Stimulated activated CD8-positive, alpha-beta memory T cell treated with anti-CD3 and anti-CD28 coated beads, Interleukin-15, amount 100 ng/mL, for 24 hours (primary cell): Measurements from ENCODE around the gene OSTF1.
A peak's percentile ranks its signal among the peaks of the same experiment; 100 is the strongest.

Experiments used
- DNase-seq: peaks from one replicate; pipeline ENCODE4 v3.0.0-alpha.2; 2020; ENCODE audit warnings: low read depth

The OSTF1 gene

DNA sequence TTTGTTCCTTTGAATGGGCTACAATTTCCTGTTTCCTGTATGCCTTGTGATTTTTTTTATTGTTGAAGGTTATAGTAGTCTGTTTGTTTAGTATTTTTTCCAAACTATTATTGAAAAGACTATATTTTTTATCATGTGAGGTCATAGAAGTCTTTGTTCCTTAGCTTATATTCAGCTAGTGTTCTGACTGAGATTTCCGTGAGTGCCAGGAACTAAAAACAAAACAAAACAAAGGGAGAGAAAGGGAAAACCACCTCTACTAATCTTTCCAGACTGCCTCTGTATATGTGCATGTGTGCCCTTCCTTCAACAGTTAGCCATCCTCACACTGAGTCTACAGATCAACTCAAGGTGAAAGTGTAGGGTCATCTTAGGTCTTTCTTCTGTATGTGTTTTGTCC is 79.0 kb downstream of the OSTF1 start:
- DNase-seq = no peak

DNA sequence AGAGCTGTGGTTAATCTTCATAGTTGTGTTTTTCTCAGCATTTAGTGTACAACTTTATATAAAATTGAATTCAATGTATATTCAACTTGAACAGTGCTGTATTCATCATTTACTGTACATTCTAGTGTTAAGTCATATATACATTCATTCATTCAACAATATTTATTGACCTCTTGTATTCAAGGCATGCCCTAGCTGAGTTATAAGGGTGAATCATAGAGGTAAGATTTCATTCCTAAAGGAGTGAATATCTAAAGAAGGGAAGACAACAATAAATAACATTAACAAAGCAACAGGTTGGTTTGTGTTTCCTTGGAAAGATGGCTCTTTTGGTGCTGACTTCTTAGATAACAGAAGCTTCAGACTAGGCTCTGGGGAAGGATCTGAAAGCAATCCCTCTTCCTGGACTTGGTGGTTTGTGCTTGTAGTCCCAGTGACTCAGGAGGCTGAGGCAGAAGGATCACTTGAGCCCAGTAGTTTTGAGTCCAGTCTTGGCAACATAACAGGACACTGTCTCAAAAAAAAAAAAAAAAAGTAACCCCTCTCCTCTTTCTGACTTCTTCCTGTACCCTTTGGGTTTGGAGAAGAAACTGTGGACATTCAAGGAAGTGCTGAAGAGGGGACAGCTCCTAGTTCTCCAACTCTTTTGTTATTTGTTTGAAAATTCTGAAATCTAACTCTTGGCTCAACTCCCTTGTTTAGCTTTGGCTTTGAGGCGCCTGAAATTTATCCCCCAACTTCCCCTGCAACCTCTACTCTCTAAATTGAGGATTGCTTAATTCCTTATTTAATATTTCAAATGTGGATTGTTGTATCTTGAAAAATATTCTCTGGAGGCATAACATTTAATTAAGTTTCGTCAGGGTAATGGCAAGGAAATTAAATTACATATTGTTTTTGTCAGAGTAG is 80.2 kb downstream of the OSTF1 start:
- no peak for DNase-seq

DNA sequence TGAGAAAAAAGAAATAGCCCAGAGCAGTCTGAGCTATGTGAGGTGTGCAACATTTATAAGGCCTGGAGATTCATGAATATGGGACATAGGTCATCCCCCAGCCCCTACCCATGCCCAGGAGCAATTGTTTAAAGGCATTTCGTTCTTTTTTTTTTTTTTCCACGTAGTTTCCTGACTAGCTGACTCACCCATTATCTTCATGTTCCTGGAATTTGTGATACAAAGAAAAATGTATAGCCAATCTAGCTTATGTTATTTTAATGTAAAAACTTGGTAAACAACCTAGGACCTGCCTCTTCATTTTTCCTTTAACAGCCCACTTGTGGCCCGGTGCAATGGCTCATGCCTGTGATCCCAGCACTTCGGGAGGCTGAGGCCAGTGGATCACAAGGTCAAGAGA is 81.3 kb downstream of the OSTF1 start:
- DNase-seq = no peak

DNA sequence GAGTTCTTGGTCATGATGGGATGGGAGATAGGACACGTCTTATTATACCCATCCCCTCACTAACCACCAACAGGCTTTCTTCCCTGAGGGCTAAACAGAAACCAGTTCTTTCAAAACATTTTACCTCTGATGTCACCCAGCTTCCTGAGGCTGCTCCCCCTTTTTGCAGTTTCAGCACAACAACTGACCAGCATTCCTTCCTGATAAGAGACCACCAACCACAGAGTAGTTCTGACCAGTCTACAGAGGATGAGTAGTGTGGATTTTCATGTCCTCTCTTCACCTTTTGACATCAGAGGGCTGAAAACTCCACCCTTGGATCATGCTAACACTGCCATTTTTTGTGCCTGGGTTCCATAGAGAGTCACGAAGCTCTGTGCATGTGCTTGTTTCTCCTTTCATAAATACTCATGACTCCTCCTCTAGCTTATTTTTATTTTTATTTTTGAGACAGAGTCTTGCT is 82.6 kb downstream of the OSTF1 start:
- no peak for DNase-seq

DNA sequence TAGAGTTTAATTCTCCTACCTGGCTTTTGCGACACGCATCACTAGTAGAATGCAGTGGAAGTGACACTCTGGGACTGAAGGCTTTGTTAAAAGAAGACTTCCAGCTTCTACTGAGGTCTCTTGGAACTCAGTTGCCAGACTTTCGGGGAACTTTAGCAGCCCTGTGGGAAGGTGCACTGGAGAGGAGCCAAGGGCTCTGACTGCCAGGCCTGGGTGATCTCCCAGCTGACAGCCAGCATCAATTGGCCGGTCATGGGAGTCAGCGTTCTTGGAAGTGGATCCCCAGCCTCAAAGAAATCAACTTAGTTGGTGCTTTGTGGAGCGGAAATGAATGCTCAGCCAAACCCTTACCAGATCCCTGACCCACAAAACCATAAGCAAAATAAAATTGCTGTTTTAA is 87.1 kb downstream of the OSTF1 start:
- no peak for DNase-seq

DNA sequence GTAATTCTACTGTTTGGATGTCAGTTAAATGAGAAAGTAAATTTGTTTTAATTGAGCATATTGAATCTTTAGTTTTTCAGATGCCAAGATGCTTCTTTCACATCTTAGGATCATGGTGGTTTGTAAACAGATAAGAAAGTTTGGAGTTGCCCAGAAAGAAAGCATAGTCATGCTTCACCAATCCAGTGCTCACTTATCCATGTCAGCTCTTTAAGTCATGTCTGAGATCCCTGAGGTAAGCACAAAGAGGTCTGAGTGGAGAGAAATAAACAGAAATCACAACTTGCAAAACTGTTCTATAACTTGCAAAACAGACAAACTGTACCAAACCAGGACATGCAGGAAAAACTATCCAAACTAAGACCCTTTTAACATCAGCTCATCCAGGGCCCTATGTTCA is 87.7 kb downstream of the OSTF1 start:
- DNase-seq = no peak

DNA sequence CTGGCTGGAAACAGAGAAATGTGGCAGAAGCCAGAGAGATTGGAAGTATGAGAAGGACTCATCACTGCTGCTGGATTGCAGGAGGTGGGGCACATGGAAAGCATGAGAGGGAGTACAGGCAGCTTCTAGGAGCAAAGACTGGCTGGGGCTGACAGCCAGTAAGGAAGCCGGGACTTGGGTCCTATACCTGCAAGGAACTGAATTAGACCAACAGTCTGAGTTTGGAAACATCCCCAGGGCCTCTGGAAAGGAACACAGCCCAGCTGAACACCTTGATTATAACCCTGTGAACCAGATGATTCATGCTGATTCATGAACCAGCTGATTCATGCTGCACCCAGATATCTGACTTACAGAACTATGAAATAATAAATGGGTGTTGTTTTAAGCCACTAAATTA is 93.4 kb downstream of the OSTF1 start:
- no peak for DNase-seq

DNA sequence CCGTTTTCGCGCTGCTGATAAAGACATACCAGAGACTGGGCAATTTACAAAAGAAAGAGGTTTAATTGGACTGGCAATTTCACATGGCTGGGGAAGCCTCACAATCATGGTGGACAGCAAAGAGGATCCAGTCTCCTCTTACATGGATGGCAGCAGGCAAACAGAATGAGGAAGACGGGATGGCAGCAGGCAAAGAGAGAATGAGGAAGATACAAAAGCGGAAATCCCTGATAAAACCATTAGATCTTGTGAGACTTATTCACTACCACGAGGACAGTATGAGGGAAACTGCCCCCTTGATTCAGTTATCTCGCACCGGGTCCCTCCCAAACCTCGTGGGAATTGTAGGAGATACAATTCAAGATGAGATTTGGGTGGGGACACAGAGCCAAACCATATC is 95.0 kb downstream of the OSTF1 start:
- DNase-seq = no peak

DNA sequence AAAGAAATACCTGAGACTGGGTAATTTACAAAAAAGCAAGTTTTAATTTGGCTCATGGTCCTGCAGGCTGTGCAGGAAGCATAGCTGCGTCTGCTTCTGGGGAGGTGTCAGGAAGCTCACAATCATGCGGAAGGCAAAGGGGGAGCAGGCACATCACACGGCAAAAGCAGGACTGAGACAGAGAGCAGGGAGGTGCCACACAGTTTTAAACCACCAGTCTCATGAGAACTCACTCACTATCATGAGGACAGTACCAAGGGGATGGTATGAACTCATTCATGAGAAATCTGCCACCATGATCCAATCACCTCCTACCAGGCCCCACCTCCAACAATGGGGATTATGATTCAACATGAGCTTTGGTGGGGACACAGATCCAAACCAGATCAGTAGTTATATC is 96.2 kb downstream of the OSTF1 start:
- DNase-seq = no peak

DNA sequence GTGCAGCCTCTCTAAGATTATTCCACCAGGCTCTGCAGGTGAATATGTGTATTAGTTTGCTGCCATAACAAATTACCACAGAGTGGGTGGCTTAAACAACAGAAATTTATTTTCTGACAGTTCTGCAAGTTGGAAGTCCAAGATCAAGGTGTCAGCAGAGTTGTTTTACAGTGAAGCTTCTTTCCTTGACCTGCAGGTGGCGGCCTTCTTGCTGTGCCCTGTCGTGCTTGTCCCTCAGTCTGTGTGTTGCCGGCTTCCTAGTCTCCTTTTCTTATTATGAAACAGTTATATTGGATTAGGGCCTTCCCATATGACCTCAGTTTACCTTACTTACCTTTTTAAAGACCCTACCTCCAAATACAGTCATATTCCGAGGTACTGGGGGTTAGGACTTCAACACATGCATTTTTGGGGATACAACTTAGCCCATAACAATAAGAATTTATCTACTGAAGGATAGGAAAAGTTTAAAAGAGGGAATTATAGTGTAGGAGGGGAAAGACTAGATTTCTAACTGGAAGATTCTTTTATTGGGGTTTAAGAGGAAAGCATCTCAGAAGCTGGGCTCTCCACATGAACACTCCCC is 97.4 kb downstream of the OSTF1 start:
- DNase-seq = peak; percentile 5

DNA sequence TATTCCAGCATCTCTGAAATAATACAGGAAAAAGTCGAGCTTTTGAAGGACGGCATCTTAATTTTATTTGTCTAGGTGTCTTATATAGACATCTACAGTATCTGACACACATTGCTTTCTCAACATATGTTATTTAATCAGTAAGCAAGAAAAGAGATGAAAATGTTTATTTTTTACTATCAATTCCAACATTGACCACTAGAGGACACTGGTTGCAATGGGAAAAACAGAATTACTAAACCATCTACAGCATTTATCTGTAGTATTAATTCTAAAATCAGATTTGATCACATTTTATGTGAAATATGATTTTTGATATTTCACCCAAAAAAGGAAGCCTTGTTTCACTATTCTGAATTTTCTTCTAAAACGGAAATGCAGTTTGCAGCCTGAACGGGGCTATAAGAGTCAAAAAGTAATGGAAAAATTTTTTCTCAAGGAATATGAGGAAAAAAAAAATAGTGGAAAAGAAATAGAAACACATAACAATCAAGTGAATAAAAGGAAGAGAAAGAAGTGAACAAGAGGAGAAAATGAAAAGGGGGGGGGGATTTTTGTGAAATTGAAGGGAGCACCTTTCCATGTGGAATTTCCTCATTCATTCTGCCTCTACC is 98.6 kb downstream of the OSTF1 start:
- no peak for DNase-seq

DNA sequence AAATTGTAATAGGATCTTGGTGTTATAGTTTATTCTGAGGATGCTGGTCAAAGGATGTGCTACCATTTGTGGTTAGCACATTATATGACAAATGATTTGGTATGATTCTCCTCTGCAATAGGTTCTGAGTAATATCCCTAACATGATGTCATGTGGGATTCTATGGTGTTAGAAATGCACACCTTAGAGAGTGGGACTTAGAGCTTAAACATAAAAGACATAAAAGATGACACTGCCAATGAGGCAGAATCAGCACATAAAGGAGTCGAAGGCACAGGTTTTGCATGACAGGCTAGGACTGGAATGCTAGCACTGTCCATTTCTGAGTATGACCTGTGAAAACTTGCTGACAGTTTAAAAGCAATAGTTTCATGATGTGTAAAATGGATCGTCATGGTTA is 100.4 kb downstream of the OSTF1 start:
- no peak for DNase-seq

DNA sequence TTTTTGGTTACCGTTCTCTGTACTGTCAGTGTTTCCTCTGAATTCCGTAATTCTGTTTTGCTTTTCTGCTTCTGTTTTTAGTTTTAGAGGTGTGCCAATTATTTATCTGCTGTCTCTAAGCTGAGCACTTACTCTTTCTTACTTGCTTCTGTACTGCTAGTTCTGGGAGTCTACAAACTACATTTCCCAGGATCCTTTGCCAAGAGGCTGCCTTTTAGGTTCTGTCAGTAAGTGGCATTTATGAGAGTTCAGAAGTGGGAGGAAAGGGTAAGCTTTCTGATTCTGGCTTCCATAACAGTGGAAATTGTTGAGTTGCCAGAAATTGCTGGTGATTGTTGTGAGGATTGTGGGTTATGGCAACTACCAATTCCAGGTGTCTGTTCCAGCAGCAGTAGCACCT is 102.4 kb downstream of the OSTF1 start:
- DNase-seq = no peak
